ENCODE data around the gene ROBO4. TPM values are rescaled to one million over a fixed set of nuclear protein-coding genes. Genes with fewer than 3 reads are reported as not detected.

Gene ROBO4
- total RNA-seq, 2 experiments from 2014 or later: not detected

DNA sequence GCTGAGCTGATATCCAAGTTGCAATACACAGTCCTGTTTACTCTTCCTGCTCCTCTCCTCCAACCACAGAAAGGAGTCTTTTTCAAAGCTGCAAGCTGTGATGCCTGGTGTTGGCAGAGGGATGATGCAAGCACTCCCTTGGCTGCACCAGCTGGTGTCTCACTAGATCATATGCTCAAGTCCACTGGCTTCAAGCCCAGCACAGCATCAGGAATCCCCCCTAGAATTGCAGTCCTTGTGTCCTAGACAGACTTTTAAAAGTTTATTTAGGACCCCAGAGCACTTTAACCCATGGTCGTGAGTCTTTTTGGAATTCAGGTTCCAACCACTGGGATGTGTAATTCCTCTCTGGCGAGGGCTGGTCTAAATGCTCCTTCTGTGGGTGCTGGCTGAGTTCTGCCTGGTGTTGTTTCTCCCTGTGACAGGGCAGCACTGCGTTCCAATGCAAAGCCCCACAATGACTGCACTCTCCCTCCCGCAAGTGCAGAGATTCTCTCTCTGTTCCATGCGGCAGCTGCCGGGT lies 19.5 kb upstream of the ROBO4 start:
- no peak for DNase-seq (ENCODE audit: low spot score)
- no peaks in the 10 kb centered on the region for H4K20me1 ChIP-seq (ENCODE audit: insufficient read depth, low read length)
- no peak overlapping the region for H2AFZ ChIP-seq (ENCODE audit: low read length)
- H3K4me3 ChIP-seq (ENCODE audit: low read depth, low read length, poor library complexity, severe bottlenecking): no peak overlapping the region
- CTCF ChIA-PET (ENCODE audit: unreplicated experiment): no interaction called here
- no peaks in the 10 kb centered on the region for H3K4me1 ChIP-seq (ENCODE audit: insufficient read depth, low read length, poor library complexity, severe bottlenecking)
- no peaks in the 10 kb centered on the region for H3K9me3 ChIP-seq (ENCODE audit: low read length)
- H3K4me2 ChIP-seq (ENCODE audit: low read length): no peak overlapping the region
- no peaks in the 10 kb centered on the region for H3K9me2 ChIP-seq (ENCODE audit: insufficient read depth, low read length)
- H3K27ac ChIP-seq (ENCODE audit: low read depth, low read length, poor library complexity, severe bottlenecking): no peak overlapping the region
- intact Hi-C loops (cut with micrococcal nuclease; ENCODE audit: unreplicated experiment): no loop called here
- no peaks in the 10 kb centered on the region for H3K36me3 ChIP-seq (ENCODE audit: insufficient read depth, low read length)
- H3K79me2 ChIP-seq (ENCODE audit: insufficient read depth, low read depth, low read length): no peaks in the 10 kb centered on the region
- POLR2A ChIA-PET: interaction anchor here (0.6 kb wide), 1 partner anchor 28 kb away, joined by 3 read pairs; no protein-coding TSS in a partner anchor
- no peak for TF ChIP-seq EZH2phosphoT487 (IDR thresholded peaks at IDR 0.05; ENCODE audit: borderline replicate concordance, low read depth, low read length)
- TF ChIP-seq, protein P1, sequence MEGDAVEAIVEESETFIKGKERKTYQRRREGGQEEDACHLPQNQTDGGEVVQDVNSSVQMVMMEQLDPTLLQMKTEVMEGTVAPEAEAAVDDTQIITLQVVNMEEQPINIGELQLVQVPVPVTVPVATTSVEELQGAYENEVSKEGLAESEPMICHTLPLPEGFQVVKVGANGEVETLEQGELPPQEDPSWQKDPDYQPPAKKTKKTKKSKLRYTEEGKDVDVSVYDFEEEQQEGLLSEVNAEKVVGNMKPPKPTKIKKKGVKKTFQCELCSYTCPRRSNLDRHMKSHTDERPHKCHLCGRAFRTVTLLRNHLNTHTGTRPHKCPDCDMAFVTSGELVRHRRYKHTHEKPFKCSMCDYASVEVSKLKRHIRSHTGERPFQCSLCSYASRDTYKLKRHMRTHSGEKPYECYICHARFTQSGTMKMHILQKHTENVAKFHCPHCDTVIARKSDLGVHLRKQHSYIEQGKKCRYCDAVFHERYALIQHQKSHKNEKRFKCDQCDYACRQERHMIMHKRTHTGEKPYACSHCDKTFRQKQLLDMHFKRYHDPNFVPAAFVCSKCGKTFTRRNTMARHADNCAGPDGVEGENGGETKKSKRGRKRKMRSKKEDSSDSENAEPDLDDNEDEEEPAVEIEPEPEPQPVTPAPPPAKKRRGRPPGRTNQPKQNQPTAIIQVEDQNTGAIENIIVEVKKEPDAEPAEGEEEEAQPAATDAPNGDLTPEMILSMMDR (conservative IDR thresholded peaks at IDR 0.05; ENCODE audit: low read length): no peak
- no TSS peak for BruUV-seq (replicated peaks)

DNA sequence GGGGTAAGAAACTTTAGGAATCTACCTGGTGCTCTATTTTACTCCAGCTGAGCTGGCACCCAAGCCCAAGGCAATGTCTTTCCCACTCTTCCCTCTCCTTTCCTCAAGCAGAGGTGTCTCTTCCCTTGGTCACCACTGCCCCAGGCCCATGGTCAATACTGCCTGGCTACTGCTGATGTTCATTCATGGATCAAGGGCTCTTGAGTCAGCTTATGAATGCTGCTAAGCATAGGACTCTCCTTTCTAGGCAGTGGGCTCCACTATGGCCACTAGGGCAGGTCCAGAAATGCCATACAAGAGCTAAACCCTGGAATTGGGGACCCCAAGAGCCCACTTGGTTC lies 18.7 kb upstream of the ROBO4 start:
- Histone ChIP-seq H4K20me1 (ENCODE audit: insufficient read depth, low read length) (no peaks in the 10 kb centered on the region), H3K36me3 (ENCODE audit: insufficient read depth, low read length) (no peaks in the 10 kb centered on the region), H3K79me2 (ENCODE audit: insufficient read depth, low read depth, low read length) (no peaks in the 10 kb centered on the region), H2AFZ (ENCODE audit: low read length) (no peak overlapping the region), H3K27ac (ENCODE audit: low read depth, low read length, poor library complexity, severe bottlenecking) (no peak overlapping the region), H3K4me2 (ENCODE audit: low read length) (no peak overlapping the region), H3K9me2 (ENCODE audit: insufficient read depth, low read length) (no peaks in the 10 kb centered on the region), H3K9me3 (ENCODE audit: low read length) (no peaks in the 10 kb centered on the region), H3K4me3 (ENCODE audit: low read depth, low read length, poor library complexity, severe bottlenecking) (no peak overlapping the region), H3K4me1 (ENCODE audit: insufficient read depth, low read length, poor library complexity, severe bottlenecking) (no peaks in the 10 kb centered on the region)
- ChIA-PET CTCF (ENCODE audit: unreplicated experiment) (no interaction called here), POLR2A (interaction anchor here (0.6 kb wide), 1 partner anchor 335 kb away, joined by 3 read pairs; no protein-coding TSS in a partner anchor)
- no TSS peak for BruUV-seq (replicated peaks)
- intact Hi-C loops (cut with micrococcal nuclease; ENCODE audit: unreplicated experiment): no loop called here
- TF ChIP-seq EZH2phosphoT487 (IDR thresholded peaks at IDR 0.05; ENCODE audit: borderline replicate concordance, low read depth, low read length): no peak
- TF ChIP-seq, protein P1 (conservative IDR thresholded peaks at IDR 0.05; ENCODE audit: low read length): no peak
- DNase-seq (ENCODE audit: low spot score): no peak

DNA sequence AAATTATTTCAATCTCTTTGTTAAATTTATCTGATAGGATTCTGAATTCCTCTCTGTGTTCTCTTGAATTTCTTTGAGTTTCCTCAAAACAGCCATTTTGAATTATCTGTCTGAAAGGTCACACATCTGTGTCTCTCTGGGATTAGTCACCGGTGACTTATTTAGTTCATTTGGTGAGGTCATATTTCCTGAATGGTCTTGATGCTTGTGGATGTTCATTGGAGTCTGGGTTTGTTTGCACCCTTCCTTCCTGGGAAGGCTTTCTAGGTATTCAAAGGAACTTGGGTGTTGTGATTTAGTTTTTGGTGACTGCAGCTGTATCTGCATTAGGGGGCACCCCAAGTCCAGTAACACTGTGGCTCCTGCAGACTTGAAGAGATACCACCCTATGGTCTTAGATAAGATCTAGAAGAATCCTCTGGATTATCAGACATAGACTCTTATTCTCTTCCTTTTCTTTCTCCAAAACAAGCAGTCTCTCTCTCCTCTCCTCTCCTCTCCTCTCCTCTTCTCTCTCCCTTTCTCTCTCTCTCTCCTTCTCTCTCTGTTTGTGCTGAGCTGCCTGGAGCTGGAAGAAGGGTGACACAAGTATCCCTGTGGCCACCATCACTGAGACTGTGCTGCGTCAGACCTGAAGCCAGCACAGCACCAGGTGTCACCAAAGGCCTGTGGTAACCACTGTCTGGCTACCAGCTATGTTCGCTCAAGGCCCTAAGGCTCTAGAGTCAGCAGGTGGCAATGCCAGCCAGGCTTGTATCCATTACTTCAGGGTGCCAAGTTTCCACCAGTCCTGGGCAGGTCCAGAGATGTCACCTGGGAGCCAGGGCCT lies 18.1 kb upstream of the ROBO4 start:
- Histone ChIP-seq H3K4me1 (ENCODE audit: insufficient read depth, low read length, poor library complexity, severe bottlenecking) (no peaks in the 10 kb centered on the region), H3K4me3 (ENCODE audit: low read depth, low read length, poor library complexity, severe bottlenecking) (no peak overlapping the region), H2AFZ (ENCODE audit: low read length) (no peak overlapping the region), H3K9me2 (ENCODE audit: insufficient read depth, low read length) (no peaks in the 10 kb centered on the region), H4K20me1 (ENCODE audit: insufficient read depth, low read length) (no peaks in the 10 kb centered on the region), H3K9me3 (ENCODE audit: low read length) (no peaks in the 10 kb centered on the region), H3K79me2 (ENCODE audit: insufficient read depth, low read depth, low read length) (no peaks in the 10 kb centered on the region), H3K27ac (ENCODE audit: low read depth, low read length, poor library complexity, severe bottlenecking) (no peak overlapping the region), H3K4me2 (ENCODE audit: low read length) (no peak overlapping the region), H3K36me3 (ENCODE audit: insufficient read depth, low read length) (no peaks in the 10 kb centered on the region)
- no peak for DNase-seq (ENCODE audit: low spot score)
- intact Hi-C loops (cut with micrococcal nuclease; ENCODE audit: unreplicated experiment): no loop called here
- no TSS peak for BruUV-seq (replicated peaks)
- ChIA-PET POLR2A (interaction anchor here (0.6 kb wide), 1 partner anchor 336 kb away, joined by 3 read pairs; no protein-coding TSS in a partner anchor), CTCF (ENCODE audit: unreplicated experiment) (no interaction called here)
- TF ChIP-seq EZH2phosphoT487 (IDR thresholded peaks at IDR 0.05; ENCODE audit: borderline replicate concordance, low read depth, low read length): no peak
- TF ChIP-seq, protein P1 (conservative IDR thresholded peaks at IDR 0.05; ENCODE audit: low read length): no peak

Measured in OCI-LY7 (cell line).